GM19438 (cell line): ENCODE results near the gene AFG1L.
A peak's percentile ranks its signal among the peaks of the same experiment; 100 is the strongest.
"Not testable (repeated sequence)": the region's sequence is repeated elsewhere in the genome, so short reads cannot be mapped to it uniquely, and the experiment has no call there.

Experiments
- ATAC-seq: cut with Tn5 transposase; IDR thresholded peaks from one replicate; pipeline ENCODE4 v1.9.1; 2021; ENCODE audit warnings: low read depth; ENCODE audit not compliant: unreplicated experiment

AFG1L gene

GRCh38 chr6:108294727-108295625 is at the start of gene AFG1L:
Gene AFG1L (plus strand): TSS chr6:108295054. CDS start chr6:108295080, 26 bp downstream.
- peak; percentile 85 for ATAC-seq

DNA sequence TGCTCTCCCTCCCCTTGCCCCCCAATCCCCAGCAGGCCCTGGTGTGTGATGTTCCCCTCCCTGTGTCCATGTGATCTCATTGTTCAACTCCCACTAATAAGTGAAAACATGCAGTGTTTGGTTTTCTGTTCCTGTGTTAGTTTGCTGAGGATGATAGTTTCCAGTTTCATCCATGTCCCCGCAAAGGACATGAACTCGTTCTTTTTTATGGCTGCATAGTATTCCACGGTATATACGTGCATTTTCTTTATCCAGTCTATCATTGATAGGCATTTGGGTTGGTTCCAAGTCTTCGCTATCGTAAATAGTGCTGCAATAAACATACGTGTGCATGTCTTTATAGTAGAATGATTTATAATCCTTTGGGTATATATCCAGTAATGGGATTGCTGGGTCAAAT is 49.8 kb upstream of the AFG1L start:
- ATAC-seq, result not testable (repeated sequence)

DNA sequence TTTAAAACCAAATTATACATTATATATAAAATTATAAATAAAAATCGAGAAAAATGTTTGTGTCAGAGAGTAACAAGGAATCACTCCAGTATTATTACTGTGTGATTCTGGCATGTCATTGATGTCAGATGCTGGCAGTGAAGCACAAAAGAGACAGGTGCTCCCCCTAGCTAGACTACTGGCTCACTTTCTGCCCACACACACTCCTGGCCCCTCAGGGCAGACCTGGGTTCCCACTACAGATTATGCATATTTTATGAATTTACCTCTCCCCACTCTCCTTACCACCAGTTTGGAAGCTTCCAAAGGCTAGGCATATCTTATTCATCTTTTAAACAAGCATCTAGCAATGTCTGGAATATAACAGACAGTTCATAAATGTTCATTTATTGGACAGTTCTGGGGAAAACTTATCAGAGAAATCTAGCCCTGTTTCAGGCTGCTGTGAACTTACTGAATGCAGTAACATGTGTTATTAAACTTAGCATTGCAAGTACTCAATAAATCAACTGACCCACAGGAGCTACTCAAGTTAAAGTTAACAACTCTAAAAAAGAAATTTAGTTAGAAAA is 46.8 kb upstream of the AFG1L start:
- no peak for ATAC-seq

DNA sequence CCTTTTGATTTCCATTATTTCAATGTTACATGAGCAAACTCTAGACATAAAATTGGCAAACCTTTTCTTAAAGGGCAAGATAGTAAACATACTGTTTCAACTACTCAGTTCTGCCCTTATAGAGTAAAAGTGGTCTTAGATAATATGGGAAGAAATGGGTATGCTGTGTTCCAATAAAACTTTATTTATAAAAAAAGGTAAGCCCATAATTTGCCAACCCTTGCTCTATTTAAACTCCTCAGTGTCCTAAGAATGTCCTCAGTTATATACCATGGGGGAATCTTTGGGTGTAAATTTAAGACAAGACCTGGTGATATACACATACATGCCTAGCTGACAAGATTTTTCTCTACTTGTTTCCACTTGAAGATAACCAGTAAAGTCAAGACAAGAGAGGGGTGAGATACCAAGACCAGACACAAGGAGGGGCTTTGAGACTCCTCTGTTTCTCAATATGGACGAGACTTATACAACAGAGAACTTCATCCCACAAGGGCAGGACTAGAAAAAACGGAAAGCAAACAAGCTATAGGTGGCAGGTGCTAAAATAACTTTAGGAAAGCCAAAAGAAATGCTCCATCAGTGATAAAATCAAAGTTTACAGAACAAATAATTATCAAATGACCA is 44.5 kb upstream of the AFG1L start:
- ATAC-seq, result no peak

DNA sequence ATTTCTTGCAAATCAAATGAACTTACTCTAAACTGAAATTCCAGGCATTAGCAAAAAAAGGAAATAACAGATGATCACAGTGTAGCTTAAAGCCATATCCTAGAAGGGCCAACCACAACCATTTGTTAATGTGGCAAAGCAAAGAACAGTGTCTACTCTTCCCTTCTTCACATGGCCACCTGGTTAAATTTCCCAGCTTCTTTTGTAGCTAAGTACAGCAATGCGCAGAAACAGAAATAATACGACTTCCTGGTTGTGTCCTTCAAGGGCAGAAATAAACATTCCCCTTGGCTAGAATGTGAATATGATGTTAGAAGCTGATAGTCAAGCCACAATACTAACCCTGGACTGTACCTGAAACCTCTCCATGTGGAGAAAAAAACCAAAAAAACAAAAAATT is 43.6 kb upstream of the AFG1L start:
- no peak for ATAC-seq

- no peak for ATAC-seq
Observed at GRCh38 chr6:108252055-108252454, 42.8 kb upstream of the AFG1L start.

DNA sequence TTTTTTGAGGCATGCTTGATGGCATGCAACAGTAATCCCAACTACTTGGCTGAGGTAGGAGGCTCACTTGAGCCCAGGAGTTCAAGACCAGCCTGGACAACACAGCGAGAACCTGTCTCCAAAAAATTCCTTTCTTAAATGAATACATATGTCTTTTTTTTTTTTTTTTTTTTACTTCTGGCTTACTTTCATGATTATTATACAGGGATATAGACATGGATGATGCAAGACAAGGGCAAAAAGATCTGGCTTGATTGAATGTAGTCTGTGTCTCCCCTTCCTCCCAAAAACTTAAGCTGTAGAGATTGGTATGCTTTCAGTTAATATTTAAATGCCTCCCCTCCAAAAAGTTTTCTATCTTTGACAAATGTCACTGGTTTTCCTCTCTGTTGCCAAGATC is 41.6 kb upstream of the AFG1L start:
- no peak for ATAC-seq

- ATAC-seq, result no peak
Observed at GRCh38 chr6:108254433-108255410, 40.1 kb upstream of the AFG1L start.

DNA sequence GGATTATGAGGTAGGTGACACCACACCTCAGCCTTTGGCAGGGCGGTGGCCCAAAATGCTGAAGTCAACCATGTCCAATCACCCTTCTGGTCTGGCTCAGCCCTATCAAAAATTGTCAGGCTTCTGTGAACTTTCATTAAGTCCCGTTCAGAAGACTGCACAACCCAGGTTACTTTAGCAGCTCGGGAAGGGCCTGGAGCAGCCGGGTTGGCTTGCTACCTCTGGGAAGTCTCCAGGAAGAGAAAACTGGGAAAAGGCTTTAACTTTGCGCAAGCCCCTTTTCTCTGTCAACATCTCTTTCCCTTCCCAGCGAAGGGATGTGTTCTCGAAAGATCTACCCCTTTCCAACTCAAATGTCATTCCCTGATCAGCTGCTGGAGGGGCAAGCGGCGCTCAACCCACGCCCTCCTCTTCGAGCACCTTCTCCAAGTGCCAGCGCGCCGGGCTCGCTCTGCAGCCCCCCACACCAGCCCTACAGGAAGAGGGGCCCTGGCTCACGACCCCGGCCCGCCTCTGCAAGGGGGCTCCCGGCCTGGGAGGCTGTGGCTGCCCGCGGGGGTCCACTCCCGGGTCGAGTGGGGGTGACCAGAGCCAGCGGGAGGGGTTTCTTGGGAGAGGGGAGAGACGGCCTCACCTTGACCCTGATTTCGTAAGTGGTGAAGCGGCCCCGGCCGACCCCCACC is 34.6 kb upstream of the AFG1L start:
- ATAC-seq, result no peak

DNA sequence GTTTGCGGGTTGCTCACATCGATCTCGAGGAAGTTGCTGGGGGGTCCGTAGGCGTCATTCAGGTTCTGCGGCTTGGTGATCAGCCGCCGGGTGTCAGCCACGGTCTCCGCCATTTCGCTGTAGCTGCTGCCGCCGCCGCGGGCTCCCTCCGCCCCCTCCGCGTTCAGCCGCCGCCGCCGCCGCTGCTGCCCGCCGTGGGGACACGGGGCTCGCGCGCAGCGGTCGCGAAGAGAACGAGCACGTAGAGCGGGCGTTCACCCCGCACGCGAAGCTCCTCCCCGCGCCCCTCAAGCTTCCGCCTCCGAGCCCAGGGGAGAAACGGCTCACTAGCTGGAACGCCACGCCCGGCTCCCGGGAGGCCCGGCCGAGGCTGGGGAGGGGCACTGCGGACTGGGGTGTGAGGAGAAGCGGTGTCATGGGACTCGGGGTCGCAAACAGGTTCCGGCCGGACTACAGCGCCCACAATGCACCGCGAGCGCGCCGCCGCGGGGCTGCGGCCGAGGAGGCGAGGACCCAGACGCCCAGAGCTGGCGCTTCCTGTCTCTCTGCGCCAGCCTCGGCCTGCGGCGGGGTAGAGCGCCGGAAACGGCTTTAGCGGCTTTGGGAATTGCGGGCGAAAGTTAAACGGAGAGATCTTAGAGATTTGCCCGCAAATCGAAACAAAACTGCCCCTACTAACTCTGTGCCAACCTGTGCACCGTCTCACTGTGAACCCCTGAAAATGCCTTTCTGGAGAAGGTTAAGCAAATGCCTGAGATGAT is 33.9 kb upstream of the AFG1L start, which contains the start of gene SNX3:
Gene SNX3 (minus strand): TSS at position 232 of the 761 bp plus-strand sequence. CDS start 119 bp downstream, at position 113.
- peak; percentile 89 for ATAC-seq

DNA sequence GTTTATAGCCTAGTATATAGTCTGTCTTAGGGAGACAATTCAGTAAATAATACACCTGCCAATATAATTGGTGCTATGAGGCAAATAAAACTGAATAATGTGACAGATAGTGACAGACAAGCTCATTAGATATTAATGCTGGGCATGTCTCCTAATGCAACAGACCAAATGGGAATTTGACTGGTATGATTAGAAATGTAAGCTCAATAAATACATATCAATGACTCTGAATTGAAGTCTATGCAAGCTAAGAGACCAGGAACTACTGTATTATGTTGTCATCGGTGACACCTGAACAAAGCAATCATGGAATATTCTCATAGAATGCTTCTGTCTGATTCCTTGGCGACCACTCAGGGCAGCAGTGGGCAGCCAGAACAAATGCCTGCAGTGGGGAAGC is 31.5 kb upstream of the AFG1L start:
- ATAC-seq, result no peak

DNA sequence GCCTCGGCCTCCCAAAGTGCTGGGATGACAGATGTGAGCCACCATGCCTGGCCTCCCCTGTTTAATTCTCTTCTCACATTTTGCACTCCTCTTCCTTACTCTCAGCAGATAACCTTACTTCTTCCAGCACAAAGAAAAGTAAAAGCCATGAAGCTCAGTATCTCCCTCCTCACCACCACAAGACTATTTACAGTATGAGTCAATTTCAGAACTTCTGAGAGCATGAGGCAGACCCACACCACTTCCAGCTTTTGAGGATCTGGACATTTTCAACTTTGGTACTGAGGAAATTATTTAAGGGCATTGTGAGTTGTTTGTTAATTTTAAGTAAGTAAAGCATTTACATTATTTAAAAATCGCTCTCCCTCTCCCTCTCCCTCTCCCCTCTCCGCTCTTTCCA is 26.0 kb upstream of the AFG1L start:
- ATAC-seq, result no peak

GRCh38 chr6:108269955-108270354 is 24.9 kb upstream of the AFG1L start:
- ATAC-seq, result not testable (repeated sequence)

DNA sequence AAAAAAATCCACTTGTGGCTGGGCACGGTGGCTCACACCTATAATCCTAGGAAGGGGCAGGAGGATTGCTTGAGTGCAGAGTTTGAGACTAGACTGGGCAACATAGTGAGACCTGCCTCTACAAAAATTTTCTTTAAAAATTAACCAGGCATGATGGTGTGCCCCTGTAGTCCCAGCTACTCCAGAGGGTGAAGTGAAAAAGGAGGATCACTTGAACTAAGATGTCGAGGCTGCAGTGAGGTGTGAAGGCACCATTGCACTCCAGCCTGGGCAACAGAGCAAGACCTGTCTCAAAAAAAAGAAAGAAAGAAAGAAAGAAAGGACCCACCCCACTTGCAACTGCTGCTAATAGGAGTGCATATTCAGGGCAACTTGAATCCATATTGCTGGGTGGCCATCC is 20.3 kb upstream of the AFG1L start:
- no peak for ATAC-seq

- no peak for ATAC-seq
Observed at GRCh38 chr6:108275976-108276375, 18.9 kb upstream of the AFG1L start.

GRCh38 chr6:108277295-108277694 is 17.6 kb upstream of the AFG1L start:
- ATAC-seq, result no peak

DNA sequence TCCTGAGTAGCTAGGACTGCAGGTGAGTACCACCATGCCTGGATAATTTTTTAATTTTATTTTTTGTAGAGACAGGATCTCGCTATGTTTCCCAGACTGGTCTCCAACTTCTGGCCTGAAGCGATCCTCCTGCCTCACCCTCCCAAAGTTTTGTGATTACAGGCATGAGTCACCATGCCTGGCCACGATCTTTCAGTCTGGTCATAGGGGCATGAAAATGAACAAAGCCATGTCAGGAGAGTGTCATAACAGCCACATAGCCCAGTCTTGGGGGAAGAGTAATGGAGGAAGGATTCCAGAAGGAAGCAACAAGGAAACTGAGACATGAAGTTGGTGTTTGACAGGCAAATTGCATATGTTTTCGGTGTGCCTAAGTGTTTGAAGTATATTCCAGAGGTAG is 17.0 kb upstream of the AFG1L start:
- no peak for ATAC-seq

DNA sequence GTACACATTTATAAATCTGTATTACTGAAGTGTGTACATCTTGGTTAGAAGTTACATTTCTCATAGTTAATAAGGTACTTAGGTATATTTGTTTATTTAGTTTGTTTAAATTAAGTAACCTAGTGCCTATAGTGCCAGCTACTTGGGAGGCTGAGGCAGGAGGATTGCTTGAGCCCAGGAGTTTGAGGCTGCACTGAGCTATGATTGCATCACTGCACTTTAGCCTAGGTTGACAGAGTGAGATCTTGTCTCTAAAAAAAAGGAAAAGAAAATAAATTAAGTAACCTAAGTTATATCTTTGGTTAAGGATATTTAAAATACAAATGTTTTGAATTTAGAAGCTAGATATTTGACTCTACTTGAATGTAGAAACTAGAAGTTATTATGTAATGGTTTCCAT is 9.5 kb upstream of the AFG1L start:
- ATAC-seq, result no peak

GRCh38 chr6:108286366-108286765 is 8.5 kb upstream of the AFG1L start:
- no peak for ATAC-seq
